Body of pancreas (tissue), 4 donors: ENCODE data around the gene TAF6. TPM values are rescaled to one million over a fixed set of nuclear protein-coding genes. Genes with fewer than 3 reads are reported as not detected.

Source experiments
- ATAC-seq: fragments of 150-250 bp; one replicate; pipeline ENCODE4 v1.9.1; 2016
- DNase-seq, 4 donors: peaks; one replicate each; pipeline ENCODE4 v3.0.0-alpha.2; 2019
- H3K27ac ChIP-seq, 4 donors: fragments of 200-600 bp; sonication (generic); 1 replicate in 3 of 4; 2 replicates in 1 of 4; pipeline versions ENCODE4 v1.5.1 to v1.6.1; 2016 to 2019; ENCODE audit warnings: mild to moderate bottlenecking in 1 of 4, mixed read lengths in 1 of 4, moderate library complexity in 1 of 4
- H3K27me3 ChIP-seq, 2 donors: fragments of 200-600 bp; sonication (generic); one replicate each; pipeline ENCODE4 v1.6.0; 2016; ENCODE audit warnings: mild to moderate bottlenecking in 1 of 2
- H3K36me3 ChIP-seq, 2 donors: fragments of 200-600 bp; sonication (generic); replicated peaks in 1 of 2; 2 replicates each; pipeline ENCODE4 v1.5.1; 2016; ENCODE audit warnings: low read depth in 2 of 2; ENCODE audit not compliant: insufficient read depth in 1 of 2
- H3K4me1 ChIP-seq: fragments of 200-600 bp; sonication (generic); one replicate; pipeline ENCODE4 v1.6.0; 2016
- H3K4me3 ChIP-seq, 2 donors: fragments of 200-600 bp; sonication (generic); 1 replicate in 1 of 2; 2 replicates in 1 of 2; pipeline ENCODE4 v1.5.1; 2016 to 2019
- H3K9me3 ChIP-seq, 3 donors: fragments of 200-600 bp; sonication (generic); 1 replicate in 2 of 3; 2 replicates in 1 of 3; pipeline ENCODE4 v1.5.1; 2016
- POLR2A ChIP-seq, 3 donors: fragments of 450-650 bp; IDR thresholded peaks; one replicate each; pipeline ENCODE4 v1.6.1; 2016; ENCODE audit warnings: antibody characterized with exemption in 3 of 3, mild to moderate bottlenecking in 2 of 3
- WGBS, 2 donors: methylation state at CpG; one replicate each; pipeline ENCODE4 v1.1.5; 2017; 5-methylcytosine and 5-hydroxymethylcytosine counted together
- intact Hi-C: fragments of 100-400 bp; cut with DNase I; formaldehyde crosslinking; loops from one replicate; pipeline ENCODE4 v1.15.1; 2023
- total RNA-seq, 2 donors: library from RNA; depleted of rRNA; stranded (reverse); fragments of >200 nt; gene quantifications; one replicate each; pipeline ENCODE4 v1.1.0, GENCODE V29; 2016
- TF ChIP-seq, protein P1 (sequence below), 7 experiments: fragments of 450-650 bp in 4 of 7; fragments of 200-600 bp in 3 of 7; sonication (generic) in 3 of 7; IDR thresholded peaks; one replicate each; pipeline ENCODE4 v1.5.1; 2016 to 2019; ENCODE audit warnings: antibody characterized with exemption in 7 of 7

TAF6 gene
- total RNA-seq, 2 donors from 2014 or later, result 30.4 to 51.7 TPM

DNA sequence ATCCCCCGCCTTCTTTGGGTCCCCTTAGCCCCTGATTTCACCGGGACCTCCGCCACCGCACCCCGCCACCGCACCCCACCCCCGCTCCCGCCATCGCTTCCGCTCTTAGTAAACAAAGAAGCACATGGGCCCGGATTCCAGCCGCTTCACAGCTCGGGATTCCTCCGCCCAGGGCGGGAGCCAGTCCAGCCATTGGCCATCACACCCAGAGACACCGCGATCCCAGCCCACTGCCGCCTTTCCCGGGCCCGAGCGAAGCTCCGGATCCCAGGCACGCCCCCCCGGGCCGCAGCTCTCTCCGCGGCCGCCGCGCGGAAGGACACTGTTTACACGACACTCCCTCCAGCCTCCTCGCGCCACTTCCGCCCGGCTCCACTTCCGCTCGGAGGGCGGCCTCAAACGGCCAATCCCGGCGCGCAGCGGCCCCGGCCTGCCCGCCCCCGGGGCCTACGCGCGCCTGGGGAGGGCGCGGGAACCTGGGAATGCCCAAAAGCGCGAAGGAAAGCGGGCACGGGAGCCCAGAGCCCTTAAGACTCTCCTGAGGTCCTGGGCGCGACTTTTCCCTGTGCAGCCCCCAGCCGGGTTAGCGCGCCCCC, 18.6 kb downstream of the TAF6 start:
- Histone ChIP-seq H3K4me3 (peak overlapping the region; percentile 57 to 75), H3K4me1 (peaks cover 27% of the 10 kb centered on the region), H3K9me3 (no peaks in the 10 kb centered on the region), H3K27me3 (no peaks in the 10 kb centered on the region), H3K36me3 (peaks cover 14 to 28% of the 10 kb centered on the region in 2 donors), H3K27ac (peak overlapping the region; percentile 84 to 96 (median 90))
- ATAC-seq (peak; percentile 84), DNase-seq (peak; percentile 91 to 94 (median 92))
- intact Hi-C loops, result no loop called here
- 0 to 1% methylated on average over 17 to 60 of the region's 61 CpGs for WGBS, 2 donors
- TF ChIP-seq POLR2A (IDR thresholded peaks at IDR 0.05), result peak in 2 of 3 donors; percentile 39 to 61
- TF ChIP-seq, protein P1, sequence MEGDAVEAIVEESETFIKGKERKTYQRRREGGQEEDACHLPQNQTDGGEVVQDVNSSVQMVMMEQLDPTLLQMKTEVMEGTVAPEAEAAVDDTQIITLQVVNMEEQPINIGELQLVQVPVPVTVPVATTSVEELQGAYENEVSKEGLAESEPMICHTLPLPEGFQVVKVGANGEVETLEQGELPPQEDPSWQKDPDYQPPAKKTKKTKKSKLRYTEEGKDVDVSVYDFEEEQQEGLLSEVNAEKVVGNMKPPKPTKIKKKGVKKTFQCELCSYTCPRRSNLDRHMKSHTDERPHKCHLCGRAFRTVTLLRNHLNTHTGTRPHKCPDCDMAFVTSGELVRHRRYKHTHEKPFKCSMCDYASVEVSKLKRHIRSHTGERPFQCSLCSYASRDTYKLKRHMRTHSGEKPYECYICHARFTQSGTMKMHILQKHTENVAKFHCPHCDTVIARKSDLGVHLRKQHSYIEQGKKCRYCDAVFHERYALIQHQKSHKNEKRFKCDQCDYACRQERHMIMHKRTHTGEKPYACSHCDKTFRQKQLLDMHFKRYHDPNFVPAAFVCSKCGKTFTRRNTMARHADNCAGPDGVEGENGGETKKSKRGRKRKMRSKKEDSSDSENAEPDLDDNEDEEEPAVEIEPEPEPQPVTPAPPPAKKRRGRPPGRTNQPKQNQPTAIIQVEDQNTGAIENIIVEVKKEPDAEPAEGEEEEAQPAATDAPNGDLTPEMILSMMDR (IDR thresholded peaks at IDR 0.05), result peak in 1 of 7 experiments; percentile 15

DNA sequence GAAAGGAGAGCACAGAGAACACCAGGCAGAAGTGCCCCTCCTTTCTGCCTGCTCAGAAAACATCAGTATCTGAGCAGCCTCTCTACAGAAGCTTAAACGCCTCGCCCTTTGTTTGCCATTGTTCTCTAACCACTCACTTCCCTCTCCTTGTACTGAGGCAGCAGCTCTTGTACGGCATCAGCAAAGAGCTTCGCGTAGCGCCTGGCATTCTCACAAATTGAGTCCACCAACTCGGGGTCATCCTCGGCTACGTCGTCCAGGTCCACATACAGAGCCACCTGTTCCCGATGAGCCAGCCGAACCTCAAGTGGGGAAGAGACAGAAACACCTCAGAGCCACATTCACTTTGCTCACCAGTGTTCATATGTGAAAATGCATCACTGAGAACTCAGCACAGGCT, 19.7 kb downstream of the TAF6 start:
- DNase-seq, result no peak
- ATAC-seq, result no peak
- Histone ChIP-seq H3K27ac (peak overlapping the region in 2 of 4 donors; percentile 84 to 91), H3K9me3 (no peaks in the 10 kb centered on the region), H3K36me3 (peaks cover 17 to 30% of the 10 kb centered on the region in 2 donors), H3K4me3 (peak overlapping the region in 1 of 2 donors; percentile 75), H3K4me1 (peaks cover 27% of the 10 kb centered on the region), H3K27me3 (no peaks in the 10 kb centered on the region)
- intact Hi-C loops, result no loop called here
- TF ChIP-seq POLR2A (IDR thresholded peaks at IDR 0.05), result no peak
- TF ChIP-seq, protein P1 (IDR thresholded peaks at IDR 0.05), result no peak
- WGBS, 2 donors, result 56 to 68% methylated on average over 12 of the region's 12 CpGs

DNA sequence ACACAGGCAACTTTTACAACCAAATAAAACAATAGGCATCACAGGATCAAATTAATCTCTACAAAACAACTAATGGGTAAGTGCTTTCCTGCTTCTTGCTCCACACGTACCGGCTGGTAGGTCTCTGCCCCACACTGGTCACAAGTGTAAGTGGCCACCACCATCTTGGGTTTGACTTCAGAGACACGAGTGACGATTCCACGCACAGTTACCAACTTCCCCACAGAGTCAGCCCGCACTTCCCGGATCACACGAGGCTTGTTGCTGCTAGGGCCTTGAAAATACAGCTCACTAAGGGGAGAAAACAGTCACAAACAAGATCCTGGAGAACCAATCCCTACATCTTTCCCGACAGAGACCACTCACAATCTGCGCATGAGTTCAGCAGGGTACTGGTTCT, 20.2 kb downstream of the TAF6 start:
- Histone ChIP-seq H3K4me3 (no peak overlapping the region), H3K27ac (no peak overlapping the region), H3K4me1 (peaks cover 27% of the 10 kb centered on the region), H3K9me3 (no peaks in the 10 kb centered on the region), H3K36me3 (peaks cover 20 to 27% of the 10 kb centered on the region in 2 donors), H3K27me3 (no peaks in the 10 kb centered on the region)
- 80 to 83% methylated on average over 10 of the region's 10 CpGs for WGBS, 2 donors
- intact Hi-C loops, result no loop called here
- ATAC-seq (no peak), DNase-seq (no peak)
- TF ChIP-seq POLR2A (IDR thresholded peaks at IDR 0.05), result no peak
- TF ChIP-seq, protein P1 (IDR thresholded peaks at IDR 0.05), result no peak

DNA sequence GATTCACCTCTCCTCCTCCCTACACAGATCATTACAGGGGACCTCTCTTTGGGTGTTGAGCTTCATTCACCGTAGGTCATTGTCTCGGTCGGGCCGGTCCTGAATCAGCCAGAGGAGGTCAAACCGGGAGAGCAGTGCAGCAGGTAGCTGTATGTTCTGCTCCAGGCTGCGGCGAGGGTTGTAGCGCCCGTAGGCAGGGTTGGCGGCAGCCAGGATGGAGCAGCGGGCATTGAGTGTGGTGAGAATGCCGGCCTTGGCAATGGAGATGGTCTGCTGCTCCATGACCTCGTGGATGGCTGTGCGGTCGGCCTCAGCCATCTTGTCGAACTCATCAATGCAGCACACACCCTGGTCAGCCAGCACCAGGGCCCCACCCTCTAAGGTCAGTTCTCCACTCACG, 23.5 kb downstream of the TAF6 start:
- intact Hi-C loops, result no loop called here
- H3K4me1 ChIP-seq, result peaks cover 14% of the 10 kb centered on the region
- no peaks in the 10 kb centered on the region for H3K9me3 ChIP-seq
- ATAC-seq, result no peak
- no peaks in the 10 kb centered on the region for H3K27me3 ChIP-seq
- H3K27ac ChIP-seq, result no peak overlapping the region
- peaks cover 22 to 36% of the 10 kb centered on the region in 2 donors for H3K36me3 ChIP-seq
- H3K4me3 ChIP-seq, result no peak overlapping the region
- 79 to 97% methylated on average over 16 to 17 of the region's 17 CpGs for WGBS, 2 donors
- TF ChIP-seq, protein P1 (IDR thresholded peaks at IDR 0.05), result no peak
- no peak for TF ChIP-seq POLR2A (IDR thresholded peaks at IDR 0.05)
- DNase-seq, result no peak

DNA sequence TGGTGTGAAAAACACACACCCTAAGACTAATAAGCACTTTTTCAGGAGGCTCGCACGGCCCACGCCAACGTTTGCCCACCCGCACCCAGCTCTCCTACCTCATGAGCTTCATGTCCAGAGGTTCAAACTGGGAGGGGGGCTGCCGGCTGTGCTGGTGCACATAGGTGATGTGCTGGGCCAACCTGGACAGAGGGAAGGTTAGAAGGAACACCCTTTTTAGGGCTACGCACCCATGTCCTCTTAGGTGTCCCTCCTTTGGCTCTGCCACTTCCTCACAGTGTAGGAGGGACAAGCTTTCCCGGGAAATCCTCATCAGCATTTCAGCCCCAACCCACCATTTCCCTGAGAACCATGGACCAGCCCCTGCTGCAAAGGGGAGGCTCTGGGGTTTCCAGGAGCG, 23.9 kb downstream of the TAF6 start:
- TF ChIP-seq, protein P1 (IDR thresholded peaks at IDR 0.05), result no peak
- TF ChIP-seq POLR2A (IDR thresholded peaks at IDR 0.05), result no peak
- peaks cover 22 to 36% of the 10 kb centered on the region in 2 donors for H3K36me3 ChIP-seq
- H3K4me1 ChIP-seq, result peaks cover 14% of the 10 kb centered on the region
- H3K9me3 ChIP-seq, result no peaks in the 10 kb centered on the region
- ATAC-seq (no peak), DNase-seq (no peak)
- intact Hi-C loops, result no loop called here
- H3K27me3 ChIP-seq, result no peaks in the 10 kb centered on the region
- WGBS, 2 donors, result 86% methylated on average over 9 of the region's 9 CpGs
- no peak overlapping the region for H3K27ac ChIP-seq
- no peak overlapping the region for H3K4me3 ChIP-seq
